ENCODE data around the gene TXNRD1.

Gene TXNRD1

GRCh38 chr12:104350211-104351056, 134.9 kb downstream of the TXNRD1 start:
- DNase-seq = no peak
- no peak for TF ChIP-seq GATA1 (IDR thresholded peaks at IDR 0.05; ENCODE audit: low read depth, low read length)
- TF ChIP-seq POLR2A (IDR thresholded peaks at IDR 0.05; ENCODE audit: low read length) = no peak

GRCh38 chr12:104351057-104351983, 135.7 kb downstream of the TXNRD1 start:
- no peak for DNase-seq
- no peak for TF ChIP-seq POLR2A (IDR thresholded peaks at IDR 0.05; ENCODE audit: low read length)
- no peak for TF ChIP-seq GATA1 (IDR thresholded peaks at IDR 0.05; ENCODE audit: low read depth, low read length)

- no peak for DNase-seq
- no peak for TF ChIP-seq GATA1 (IDR thresholded peaks at IDR 0.05; ENCODE audit: low read depth, low read length)
- no peak for TF ChIP-seq POLR2A (IDR thresholded peaks at IDR 0.05; ENCODE audit: low read length)
Measured at GRCh38 chr12:104352106-104352713, 136.6 kb downstream of the TXNRD1 start.

- no peak for DNase-seq
- TF ChIP-seq GATA1 (IDR thresholded peaks at IDR 0.05; ENCODE audit: low read depth, low read length) = no peak
- no peak for TF ChIP-seq POLR2A (IDR thresholded peaks at IDR 0.05; ENCODE audit: low read length)
Measured at GRCh38 chr12:104353012-104353981, 137.7 kb downstream of the TXNRD1 start.

- TF ChIP-seq GATA1 (IDR thresholded peaks at IDR 0.05; ENCODE audit: low read depth, low read length) (no peak), POLR2A (IDR thresholded peaks at IDR 0.05; ENCODE audit: low read length) (no peak)
- DNase-seq = no peak
Measured at GRCh38 chr12:104354167-104354867, 138.7 kb downstream of the TXNRD1 start.

GRCh38 chr12:104354868-104355570, 139.4 kb downstream of the TXNRD1 start:
- TF ChIP-seq POLR2A (IDR thresholded peaks at IDR 0.05; ENCODE audit: low read length) (no peak), GATA1 (IDR thresholded peaks at IDR 0.05; ENCODE audit: low read depth, low read length) (no peak)
- DNase-seq = no peak

GRCh38 chr12:104355630-104356029, 140.1 kb downstream of the TXNRD1 start:
- DNase-seq = no peak
- no peak for TF ChIP-seq POLR2A (IDR thresholded peaks at IDR 0.05; ENCODE audit: low read length)
- no peak for TF ChIP-seq GATA1 (IDR thresholded peaks at IDR 0.05; ENCODE audit: low read depth, low read length)

GRCh38 chr12:104356231-104357115, 140.9 kb downstream of the TXNRD1 start:
- DNase-seq = no peak
- TF ChIP-seq POLR2A (IDR thresholded peaks at IDR 0.05; ENCODE audit: low read length) = no peak
- no peak for TF ChIP-seq GATA1 (IDR thresholded peaks at IDR 0.05; ENCODE audit: low read depth, low read length)

- TF ChIP-seq POLR2A (IDR thresholded peaks at IDR 0.05; ENCODE audit: low read length) (no peak), GATA1 (IDR thresholded peaks at IDR 0.05; ENCODE audit: low read depth, low read length) (no peak)
- DNase-seq = no peak
Measured at GRCh38 chr12:104357421-104357952, 141.9 kb downstream of the TXNRD1 start.

- no peak for TF ChIP-seq POLR2A (IDR thresholded peaks at IDR 0.05; ENCODE audit: low read length)
- no peak for TF ChIP-seq GATA1 (IDR thresholded peaks at IDR 0.05; ENCODE audit: low read depth, low read length)
- DNase-seq = peak; percentile 64 to 82
Measured at GRCh38 chr12:104358353-104359003, 142.9 kb downstream of the TXNRD1 start.

Data from erythroblast (primary cell).